ENCODE measurements around the gene ARF4. TPM values are rescaled to one million over a fixed set of nuclear protein-coding genes. Genes with fewer than 3 reads are reported as not detected.

Gene ARF4
- total RNA-seq, 2 donors from 2014 or later: 67.2 to 76.3 TPM

Other genes starting within 250 kb of the ARF4 start
- under 1 TPM; 0.21 to 0.26 TPM for gene DNAH12, start 53.0 kb downstream of the ARF4 start, total RNA-seq
- 10 to 100 TPM; 19.6 to 20.8 TPM for gene PDE12, start 41.1 kb downstream of the ARF4 start, total RNA-seq
- 10 to 100 TPM; 19.1 to 22.5 TPM for gene DENND6A, start 95.7 kb upstream of the ARF4 start, total RNA-seq
- 10 to 100 TPM; 36.5 to 42.9 TPM for gene SLMAP, start 159.0 kb upstream of the ARF4 start, total RNA-seq